ENCODE results near the gene BAZ1A. TPM values are rescaled to one million over a fixed set of nuclear protein-coding genes. Genes with fewer than 3 reads are reported as not detected.

BAZ1A gene
- total and polyA plus RNA-seq, 2 of the 8 experiments (the other 6 are each of a cell fraction or from before 2014, with no cell fraction given): 8.0 to 23.1 TPM

GRCh38 chr14:34718750-34719304 is 156.3 kb downstream of the BAZ1A start (continued):
- TF ChIP-seq RAD21 (IDR thresholded peaks at IDR 0.05 in 1 of 2, conservative IDR thresholded peaks at IDR 0.05 in 1 of 2; ENCODE audit: low read depth in 2 of 2, low read length in 2 of 2) (no peak), GTF2F1 (IDR thresholded peaks at IDR 0.05; ENCODE audit: borderline replicate concordance, low read depth, low read length) (no peak)
